Subcutaneous abdominal adipose tissue (tissue), 5 donors: Measurements from ENCODE around the gene MARK4.
"Not testable (repeated sequence)": the region's sequence is repeated elsewhere in the genome, so short reads cannot be mapped to it uniquely, and the experiment has no call there.

Experiments
- H3K27ac ChIP-seq: one replicate; pipeline ENCODE4 v1.7.0; 2013; ENCODE audit warnings: low read depth, mild to moderate bottlenecking, inconsistent platforms, low read length, moderate library complexity
- H3K27me3 ChIP-seq, 5 donors: one replicate each; pipeline ENCODE4 v1.7.0; 2013; ENCODE audit warnings: low read length in 5 of 5, inconsistent platforms in 1 of 5; ENCODE audit not compliant: control insufficient read depth in 5 of 5, insufficient read depth in 4 of 5
- H3K36me3 ChIP-seq, 5 donors: one replicate each; pipeline ENCODE4 v1.7.0; 2013; ENCODE audit warnings: low read length in 5 of 5; ENCODE audit not compliant: control insufficient read depth in 5 of 5, insufficient read depth in 5 of 5
- H3K4me1 ChIP-seq, 5 donors: one replicate each; pipeline ENCODE4 v1.7.0; 2013; ENCODE audit warnings: low read length in 5 of 5, mild to moderate bottlenecking in 3 of 5, moderate library complexity in 1 of 5; ENCODE audit not compliant: control insufficient read depth in 5 of 5, insufficient read depth in 5 of 5
- H3K4me3 ChIP-seq, 5 donors: one replicate each; pipeline ENCODE4 v1.7.0; 2013; ENCODE audit warnings: low read length in 5 of 5, low read depth in 1 of 5
- H3K9ac ChIP-seq, 5 donors: one replicate each; pipeline ENCODE4 v1.7.0; 2013; ENCODE audit warnings: low read length in 5 of 5, mild to moderate bottlenecking in 4 of 5, moderate library complexity in 3 of 5
- H3K9me3 ChIP-seq, 5 donors: one replicate each; pipeline ENCODE4 v1.7.0; 2013; ENCODE audit warnings: low read length in 5 of 5; ENCODE audit not compliant: control insufficient read depth in 5 of 5
- donor health status: healthy.
- donor health status: healthy.
- donor health status: healthy.
- donor health status: healthy.
- donor health status: healthy.

MARK4 gene

DNA sequence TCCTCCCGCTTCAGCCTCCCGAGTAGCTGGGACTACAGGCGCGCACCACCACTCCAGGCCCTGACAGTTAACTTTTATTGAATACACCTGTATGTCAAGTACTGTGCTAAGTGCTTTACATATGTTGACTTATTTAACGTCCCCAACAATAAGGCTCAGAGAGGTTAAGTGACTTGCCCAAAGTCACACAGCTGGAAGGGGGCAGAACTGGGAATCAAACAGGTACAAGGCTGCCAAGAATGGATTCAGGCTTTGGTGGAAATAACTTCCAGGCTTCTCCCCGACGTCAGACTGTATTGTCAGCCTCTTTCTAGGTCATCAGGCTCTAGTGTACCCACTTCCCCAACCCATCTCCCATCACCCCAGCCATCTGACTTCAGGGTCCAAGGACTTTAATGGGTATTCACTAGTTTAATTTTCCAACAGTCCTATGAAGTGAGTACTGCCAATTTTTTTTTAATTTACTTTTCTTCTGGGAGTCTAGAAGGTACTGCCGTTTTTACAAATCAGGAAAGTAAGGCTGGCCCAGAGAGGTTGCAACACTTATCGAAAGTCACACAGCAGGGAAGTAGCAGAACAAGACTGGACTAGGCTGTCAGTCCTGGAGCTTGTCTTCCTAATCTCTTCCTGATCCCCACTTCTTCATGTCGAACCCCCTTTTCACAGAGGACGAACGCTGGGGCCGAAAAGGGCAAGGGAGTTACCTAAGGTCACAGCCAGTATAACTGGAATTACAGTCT is 76.5 kb downstream of the MARK4 start:
- Histone ChIP-seq H3K36me3 (no peaks in the 10 kb centered on the region), H3K9me3 (no peaks in the 10 kb centered on the region), H3K9ac (no peak overlapping the region), H3K27me3 (peaks cover 18 to 20% (median 19%) of the 10 kb centered on the region in 5 donors), H3K27ac (no peak overlapping the region), H3K4me1 (peaks cover 0 to 14% (median 10%) of the 10 kb centered on the region in 5 donors), H3K4me3 (no peak overlapping the region)

DNA sequence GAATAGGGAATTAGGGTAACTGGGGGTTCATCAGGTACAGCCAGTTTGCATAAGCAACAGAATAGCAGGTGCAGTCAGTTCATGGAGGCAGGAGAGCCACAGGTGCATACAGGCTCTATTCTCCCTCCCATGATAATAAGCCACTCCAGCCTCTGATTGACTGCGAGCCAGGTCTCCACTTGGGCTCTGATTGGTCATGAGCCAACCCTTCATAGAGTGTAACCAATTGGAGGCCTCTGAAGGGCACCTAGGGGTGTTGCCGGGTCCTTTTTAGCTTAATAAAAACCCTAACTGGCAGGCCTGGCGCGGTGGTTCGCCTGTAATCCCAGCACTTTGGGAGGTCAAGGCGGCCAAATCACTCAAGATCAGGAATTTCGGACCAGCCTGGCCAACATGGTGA is 80.3 kb downstream of the MARK4 start:
- no peak overlapping the region for H3K4me3 ChIP-seq
- peaks cover 0 to 1% (median under 1%) of the 10 kb centered on the region in 5 donors for H3K4me1 ChIP-seq
- H3K9ac ChIP-seq = no peak overlapping the region
- no peak overlapping the region for H3K27ac ChIP-seq
- no peaks in the 10 kb centered on the region for H3K36me3 ChIP-seq
- H3K9me3 ChIP-seq = no peaks in the 10 kb centered on the region
- H3K27me3 ChIP-seq = no peaks in the 10 kb centered on the region

DNA sequence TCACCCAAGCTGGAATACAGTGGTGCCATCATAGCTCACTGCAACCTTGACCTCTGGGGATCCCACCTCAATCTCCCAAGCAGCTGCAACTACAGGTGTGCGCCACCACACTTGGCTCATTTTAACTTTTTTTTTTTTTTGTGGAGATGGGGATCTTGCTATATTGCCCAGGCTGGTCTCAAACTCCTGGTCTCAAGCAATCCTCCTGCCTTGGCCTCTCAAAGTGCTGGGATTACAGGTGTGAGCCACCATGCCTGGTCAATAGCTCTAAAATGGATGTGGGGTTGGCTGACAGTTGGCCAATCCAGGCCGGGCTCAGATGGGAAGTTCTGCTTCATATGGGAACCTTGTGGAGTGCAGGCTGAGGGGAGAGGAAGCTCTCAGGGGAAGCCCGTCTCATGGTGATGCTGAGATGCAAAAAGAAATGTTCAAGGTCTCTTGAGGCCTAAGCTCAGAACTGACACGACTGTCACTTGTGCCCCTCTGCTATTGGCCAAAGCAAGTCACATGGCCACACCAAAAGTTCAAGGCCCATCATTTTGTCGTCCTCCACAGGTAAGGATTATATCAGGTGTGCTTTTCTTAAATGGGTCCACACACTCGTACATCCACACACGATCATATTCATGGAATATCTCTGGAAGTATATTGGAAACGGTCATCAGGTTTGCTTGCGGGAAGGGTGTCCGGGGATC is 82.7 kb downstream of the MARK4 start:
- no peaks in the 10 kb centered on the region for H3K36me3 ChIP-seq
- H3K4me1 ChIP-seq = peaks cover 0 to 4% (median 0%) of the 10 kb centered on the region in 5 donors
- no peak overlapping the region for H3K9ac ChIP-seq
- no peaks in the 10 kb centered on the region for H3K9me3 ChIP-seq
- H3K27ac ChIP-seq = no peak overlapping the region
- H3K27me3 ChIP-seq = no peaks in the 10 kb centered on the region
- no peak overlapping the region for H3K4me3 ChIP-seq

DNA sequence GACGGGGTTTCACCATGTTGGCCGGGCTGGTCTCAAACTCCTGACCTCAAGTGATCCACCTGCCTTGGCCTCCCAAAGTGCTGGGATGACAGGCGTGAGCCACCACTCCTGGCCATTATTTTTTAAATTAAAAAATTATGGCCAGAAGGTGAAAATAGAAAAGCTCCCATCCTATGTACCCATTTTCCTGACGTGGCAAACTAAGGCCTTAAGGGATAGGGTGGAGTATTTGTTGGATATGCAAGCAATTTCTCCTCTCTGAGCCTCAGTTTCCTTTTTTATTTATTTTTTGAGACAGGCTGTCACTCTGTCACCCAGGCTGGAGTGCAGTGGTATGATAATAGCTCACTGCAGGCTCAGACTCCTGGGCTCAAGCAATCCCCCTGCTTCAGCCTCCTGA is 83.8 kb downstream of the MARK4 start:
- H3K27ac ChIP-seq, H3K27me3 ChIP-seq, H3K4me1 ChIP-seq: not testable (repeated sequence)

DNA sequence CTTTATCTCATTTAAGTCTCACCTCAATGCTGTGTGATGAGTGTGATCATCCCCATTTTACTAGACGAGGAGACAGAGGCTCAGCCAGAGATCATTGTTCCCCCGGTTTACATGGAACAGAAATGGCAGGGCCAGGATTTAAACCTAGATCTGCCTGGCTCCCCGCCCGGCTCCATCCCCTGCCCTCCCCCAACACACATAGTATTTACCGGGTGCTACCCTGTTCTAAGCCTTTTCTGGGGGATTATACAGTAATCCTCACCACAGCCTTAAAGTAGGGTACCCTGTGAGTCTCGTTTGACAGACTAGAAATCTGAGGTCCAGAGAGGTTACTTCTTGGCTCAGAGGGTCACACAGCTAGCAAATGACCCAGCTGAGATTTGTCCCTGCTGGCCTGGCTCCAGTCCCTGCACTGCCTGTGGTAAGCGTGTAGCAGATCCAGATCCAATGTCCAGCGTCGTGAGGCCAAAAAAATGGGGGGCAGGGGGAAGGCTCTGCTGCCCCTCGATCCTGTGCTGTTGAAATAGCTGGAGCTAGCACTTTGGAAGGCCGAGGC is 85.7 kb downstream of the MARK4 start:
- no peaks in the 10 kb centered on the region for H3K9me3 ChIP-seq
- no peak overlapping the region for H3K27ac ChIP-seq
- H3K27me3 ChIP-seq = peaks cover 13 to 19% (median 16%) of the 10 kb centered on the region in 5 donors
- H3K9ac ChIP-seq = no peak overlapping the region
- H3K4me1 ChIP-seq = peaks cover 0 to 5% (median 2%) of the 10 kb centered on the region in 5 donors
- no peaks in the 10 kb centered on the region for H3K36me3 ChIP-seq
- no peak overlapping the region for H3K4me3 ChIP-seq

More for the DNA sequence above, 83.8 kb downstream of the MARK4 start:
- H3K9ac ChIP-seq, H3K4me3 ChIP-seq, H3K36me3 ChIP-seq, H3K9me3 ChIP-seq: not testable (repeated sequence)

DNA sequence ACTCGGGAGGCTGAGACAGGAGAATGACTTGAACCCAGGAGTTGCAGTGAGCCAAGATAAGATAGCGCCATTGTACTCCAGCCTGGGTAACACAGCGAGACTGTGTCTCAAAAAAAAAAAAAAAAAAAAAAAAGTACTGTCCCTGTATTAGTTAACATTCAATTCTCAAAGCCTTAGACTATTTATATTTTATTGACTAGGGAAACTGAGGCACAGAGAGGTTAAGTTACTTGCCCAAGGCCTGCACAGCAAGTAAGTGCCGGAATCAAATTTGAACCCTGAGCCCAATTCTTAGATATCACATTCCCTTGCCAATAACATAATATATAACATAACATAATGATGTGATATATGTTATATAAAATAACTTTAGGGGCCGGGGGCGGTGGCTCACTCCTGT is 88.6 kb downstream of the MARK4 start:
- Histone ChIP-seq H3K36me3 (no peaks in the 10 kb centered on the region), H3K27me3 (peaks cover 13 to 27% (median 19%) of the 10 kb centered on the region in 5 donors), H3K9ac (no peak overlapping the region), H3K27ac (no peak overlapping the region), H3K4me3 (no peak overlapping the region), H3K9me3 (no peaks in the 10 kb centered on the region), H3K4me1 (peaks cover 0 to 5% (median 2%) of the 10 kb centered on the region in 5 donors)

DNA sequence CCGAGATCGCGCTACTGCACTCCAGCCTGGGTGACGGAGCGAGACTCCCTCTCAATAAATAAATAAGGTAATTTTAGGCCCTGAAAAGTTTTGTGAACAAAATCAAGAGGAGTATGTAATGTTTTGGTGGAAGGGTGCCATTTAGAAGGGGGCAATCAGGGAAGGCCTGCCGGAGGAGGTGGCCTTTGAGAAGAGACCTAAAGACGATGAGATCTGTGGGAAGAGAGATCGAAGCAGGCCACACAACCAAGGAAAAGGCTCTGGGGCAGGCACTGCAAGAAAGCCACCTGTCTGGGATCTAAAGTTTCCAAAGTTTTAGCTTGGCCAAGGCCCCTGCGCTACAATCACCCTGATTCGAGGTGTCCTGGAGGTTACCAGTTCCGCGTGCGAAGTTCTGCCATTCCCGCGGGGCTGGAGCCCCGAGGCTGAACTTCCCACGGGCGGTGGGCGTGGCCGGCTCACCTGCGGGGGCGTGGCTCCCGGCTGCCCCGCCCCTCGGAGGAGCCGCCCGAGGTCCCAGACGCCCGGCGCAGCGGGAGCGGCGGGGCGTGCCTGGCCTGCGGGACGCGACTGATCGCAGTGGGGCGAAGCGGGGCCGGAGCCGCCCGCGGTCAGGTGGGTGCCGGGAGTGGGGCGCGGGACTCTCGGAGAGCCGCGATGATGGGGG is 89.3 kb downstream of the MARK4 start, which contains the start of gene KLC3:
KLC3 (plus strand) TSS at position 519 of the 667 bp plus-strand sequence. CDS start 4,792 bp downstream, outside the sequence.
- peaks cover 17 to 34% (median 23%) of the 10 kb centered on the region in 5 donors for H3K27me3 ChIP-seq
- H3K4me1 ChIP-seq = peaks cover 0 to 5% (median 2%) of the 10 kb centered on the region in 5 donors
- H3K27ac ChIP-seq = no peak within 1 kb of the TSS
- no peaks in the 10 kb centered on the region for H3K9me3 ChIP-seq
- H3K36me3 ChIP-seq = no peaks in the 10 kb centered on the region
- H3K4me3 ChIP-seq = no peak within 1 kb of the TSS
- no peak within 1 kb of the TSS for H3K9ac ChIP-seq

DNA sequence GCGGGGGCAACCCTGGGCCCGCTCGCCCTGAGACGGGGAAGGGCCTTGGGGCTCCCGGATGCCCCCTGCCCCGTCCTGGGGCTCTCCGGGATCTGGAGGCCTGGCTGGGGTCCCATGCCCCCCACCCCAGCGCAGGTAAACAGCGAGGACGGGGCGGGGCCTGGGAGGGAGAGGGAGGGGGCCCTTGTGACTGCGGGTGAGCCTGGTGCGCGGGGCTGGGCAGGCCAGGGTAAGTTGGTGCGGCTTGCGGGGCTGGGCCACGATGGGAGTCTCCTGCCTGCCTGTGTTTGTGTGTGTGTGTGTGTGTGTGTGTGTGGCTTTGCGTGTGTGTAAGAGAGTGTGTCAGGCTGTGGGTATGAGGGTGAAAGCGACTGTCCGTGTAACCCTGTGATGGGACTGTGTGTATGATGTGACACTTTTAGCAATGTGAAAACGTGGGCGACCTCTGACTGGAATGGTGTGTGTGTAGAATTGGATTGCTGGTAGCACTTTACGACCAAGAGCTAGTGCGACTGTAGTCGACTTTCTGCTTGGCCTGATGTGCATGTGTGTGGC is 89.9 kb downstream of the MARK4 start:
- peaks cover 0 to 5% (median 2%) of the 10 kb centered on the region in 5 donors for H3K4me1 ChIP-seq
- H3K4me3 ChIP-seq = no peak overlapping the region
- no peak overlapping the region for H3K27ac ChIP-seq
- no peaks in the 10 kb centered on the region for H3K36me3 ChIP-seq
- no peaks in the 10 kb centered on the region for H3K9me3 ChIP-seq
- H3K9ac ChIP-seq = no peak overlapping the region
- H3K27me3 ChIP-seq = peaks cover 21 to 37% (median 25%) of the 10 kb centered on the region in 5 donors

DNA sequence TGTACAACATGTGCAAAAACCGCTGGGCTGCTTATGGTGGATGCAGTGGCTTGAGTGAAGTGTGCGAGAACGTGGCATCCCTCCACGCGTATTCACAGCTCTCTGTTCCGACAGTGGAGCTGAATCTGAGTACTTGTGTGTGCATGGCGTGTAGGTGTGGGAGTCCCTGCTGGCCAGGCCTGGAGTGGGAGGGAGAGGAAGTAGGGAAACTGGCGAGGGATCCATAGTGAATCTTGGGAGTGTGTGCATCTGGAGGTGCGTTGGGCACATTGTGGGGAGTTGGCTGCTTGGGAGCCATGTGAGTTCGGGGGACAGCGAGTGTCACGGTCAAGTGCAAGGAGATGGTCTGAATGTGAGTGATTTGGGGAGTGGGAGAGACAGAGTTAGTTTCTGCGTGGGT is 91.8 kb downstream of the MARK4 start:
- no peak overlapping the region for H3K9ac ChIP-seq
- no peak overlapping the region for H3K4me3 ChIP-seq
- H3K27ac ChIP-seq = no peak overlapping the region
- H3K27me3 ChIP-seq = peaks cover 32 to 54% (median 39%) of the 10 kb centered on the region in 5 donors
- no peaks in the 10 kb centered on the region for H3K9me3 ChIP-seq
- H3K4me1 ChIP-seq = peaks cover 0 to 7% (median 4%) of the 10 kb centered on the region in 5 donors
- no peaks in the 10 kb centered on the region for H3K36me3 ChIP-seq
